Mucosa of rectum (tissue), 2 donors: Measurements from ENCODE around the gene ZNF804B.

ENCODE experiments used
- H3K27ac ChIP-seq, 2 donors: one replicate each; pipeline ENCODE4 v1.7.0; 2013; ENCODE audit warnings: inconsistent platforms in 2 of 2, low read depth in 2 of 2, low read length in 2 of 2
- H3K27me3 ChIP-seq, 2 donors: one replicate each; pipeline ENCODE4 v1.7.0; 2013; ENCODE audit warnings: low read length in 2 of 2; ENCODE audit not compliant: control insufficient read depth in 2 of 2, insufficient read depth in 2 of 2
- H3K36me3 ChIP-seq, 2 donors: one replicate each; pipeline ENCODE4 v1.7.0; 2013; ENCODE audit warnings: low read length in 2 of 2; ENCODE audit not compliant: control insufficient read depth in 2 of 2, insufficient read depth in 2 of 2
- H3K4me1 ChIP-seq, 2 donors: one replicate each; pipeline ENCODE4 v1.7.0; 2013; ENCODE audit warnings: low read length in 2 of 2, mild to moderate bottlenecking in 1 of 2; ENCODE audit not compliant: control insufficient read depth in 2 of 2, insufficient read depth in 2 of 2
- H3K4me3 ChIP-seq, 2 donors: one replicate each; pipeline ENCODE4 v1.7.0; 2013; ENCODE audit warnings: low read length in 2 of 2
- H3K9ac ChIP-seq, 2 donors: one replicate each; pipeline ENCODE4 v1.7.0; 2013; ENCODE audit warnings: low read length in 2 of 2, low read depth in 1 of 2, mild to moderate bottlenecking in 1 of 2
- H3K9me3 ChIP-seq, 2 donors: one replicate each; pipeline ENCODE4 v1.7.0; 2013; ENCODE audit warnings: low read length in 2 of 2; ENCODE audit not compliant: control insufficient read depth in 2 of 2
- donor health status: healthy.
- donor health status: Normal muscosa, but diverticular disease.

ZNF804B gene

DNA sequence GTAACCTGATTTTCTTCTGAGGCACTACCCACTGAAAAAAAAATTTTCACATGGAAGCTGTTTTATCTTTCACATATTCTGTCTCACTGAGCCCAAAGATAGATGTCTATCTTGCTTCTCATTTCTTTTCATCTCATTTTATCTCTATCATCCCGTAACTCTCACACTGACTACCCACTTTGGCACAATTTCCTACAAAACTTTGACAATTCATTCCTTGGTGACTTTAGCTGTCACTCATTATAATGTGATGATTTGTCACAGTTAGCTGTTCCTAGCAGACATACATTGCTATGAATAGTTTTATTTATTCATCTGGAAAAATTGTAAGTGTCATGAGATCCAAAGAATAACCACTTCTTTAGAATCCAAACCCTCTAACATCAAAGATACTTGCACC is 625.9 kb downstream of the ZNF804B start:
- Histone ChIP-seq H3K27me3 (no peaks in the 10 kb centered on the region), H3K27ac (no peak overlapping the region), H3K4me1 (no peaks in the 10 kb centered on the region), H3K9me3 (no peaks in the 10 kb centered on the region), H3K9ac (no peak overlapping the region), H3K36me3 (no peaks in the 10 kb centered on the region), H3K4me3 (no peak overlapping the region)
